K562 (cell line): ENCODE measurements around the gene AQP9. TPM values are rescaled to one million over a fixed set of nuclear protein-coding genes. Genes with fewer than 3 reads are reported as not detected.

Experiments
- BHLHE40 ChIP-seq: IDR thresholded peaks from 2 replicates; pipeline ENCODE4 v1.6.1; 2011; ENCODE audit warnings: low read length, improper control_type of control experiment
- CCNT2 ChIP-seq: IDR thresholded peaks from 2 replicates; pipeline ENCODE4 v1.6.1; 2011; ENCODE audit warnings: borderline replicate concordance, low read depth, mild to moderate bottlenecking, moderate library complexity, mixed read lengths, low read length; ENCODE audit not compliant: insufficient read length; ENCODE audit errors: extremely low read depth
- CHD4 ChIP-seq: fragments of 200-600 bp; sonication (generic); IDR thresholded peaks from 3 replicates; pipeline ENCODE4 v1.6.1; 2012; ENCODE audit warnings: low read depth, mild to moderate bottlenecking, mixed read lengths, low read length, inconsistent platforms; ENCODE audit not compliant: insufficient read depth, insufficient replicate concordance, poor library complexity, severe bottlenecking
- EP300 ChIP-seq: IDR thresholded peaks from 2 replicates; pipeline ENCODE4 v1.6.1; 2012; ENCODE audit warnings: low read length, improper control_type of control experiment
- HIVEP1 ChIP-seq: fragments of 250-450 bp; sonication (Bioruptor Pico); IDR thresholded peaks from 2 replicates; pipeline ENCODE4 v1.4.0; 2020; ENCODE audit warnings: mild to moderate bottlenecking
- IFI16 ChIP-seq: fragments of 250-450 bp; sonication (Bioruptor Pico); IDR thresholded peaks from 2 replicates; pipeline ENCODE4 v2.1.2; 2022; ENCODE audit warnings: mild to moderate bottlenecking, inconsistent platforms
- MAZ ChIP-seq, 2 experiments: fragments of 450-650 bp in 1 of 2; sonication (generic) in 1 of 2; formaldehyde crosslinking; IDR thresholded peaks in 1 of 2; conservative IDR thresholded peaks in 1 of 2; 2 replicates each; pipeline versions ENCODE4 v1.4.0 to v1.5.0; 2020; ENCODE audit warnings: mild to moderate bottlenecking in 1 of 2, missing genetic modification reagents in 1 of 2
- NR3C1 ChIP-seq: sonication (generic); formaldehyde crosslinking; IDR thresholded peaks from 2 replicates; pipeline ENCODE4 v1.8.1; 2022; ENCODE audit warnings: missing genetic modification reagents
- RUNX1 ChIP-seq: sonication (generic); IDR thresholded peaks from 2 replicates; pipeline ENCODE4 v1.6.1; 2016; ENCODE audit warnings: antibody characterized with exemption, low read depth
- SMARCA5 ChIP-seq: fragments of 450-650 bp; IDR thresholded peaks from 2 replicates; pipeline ENCODE4 v1.6.1; 2016
- TAF9B ChIP-seq: fragments of 450-650 bp; IDR thresholded peaks from 2 replicates; pipeline ENCODE4 v1.6.1; 2018; ENCODE audit warnings: mild to moderate bottlenecking; ENCODE audit not compliant: partially characterized antibody
- ZBTB8A ChIP-seq: fragments of 450-650 bp; IDR thresholded peaks from 2 replicates; pipeline ENCODE4 v1.6.1; 2018; ENCODE audit warnings: mild to moderate bottlenecking, moderate library complexity; ENCODE audit not compliant: partially characterized antibody
- ZEB2 ChIP-seq: fragments of 450-650 bp; IDR thresholded peaks from 2 replicates; pipeline ENCODE4 v1.6.1; 2016
- ZNF239 ChIP-seq: fragments of 250-450 bp; sonication (Bioruptor Pico); IDR thresholded peaks from 2 replicates; pipeline ENCODE4 v1.4.0; 2020; ENCODE audit warnings: mild to moderate bottlenecking
- ZSCAN32 ChIP-seq: fragments of 450-650 bp; formaldehyde crosslinking; IDR thresholded peaks from 2 replicates; pipeline ENCODE4 v1.4.0; 2020; ENCODE audit warnings: mild to moderate bottlenecking, moderate library complexity
- polyA plus RNA-seq, 8 experiments: library from polyadenylated mRNA; depleted of rRNA in 4 of 8; stranded (reverse) in 5 of 8; unstranded in 3 of 8; fragments of >200 nt; fragmentation: Nextera tagmentation in 2 of 8; fragmentation: Illumina TruSeq in 1 of 8; extraction: Ambion mirVana in 2 of 8; extraction: Trizol in 1 of 8; gene quantifications; 2 replicates each; pipeline versions ENCODE4 v1.2.1 to v1.2.3, GENCODE V29; 2011 to 2014; ENCODE audit warnings: inconsistent platforms in 1 of 8, missing spikeins in 1 of 8
- total RNA-seq, 7 experiments: library from RNA; depleted of rRNA in 6 of 7; stranded (reverse); fragments of >200 nt in 6 of 7; fragmentation: Illumina TruSeq in 2 of 7; extraction: Trizol in 2 of 7; gene quantifications; 2 replicates each; pipeline versions ENCODE4 v1.2.1 to v1.2.3, GENCODE V29; 2011 to 2021; ENCODE audit warnings: low replicate concordance in 1 of 7
- TF ChIP-seq, protein P1 (sequence below): sonication (generic); formaldehyde crosslinking; IDR thresholded peaks from 2 replicates; pipeline ENCODE4 v1.5.0; 2020; ENCODE audit warnings: missing genetic modification reagents
- TF ChIP-seq, protein P2 (sequence below), 2 experiments: fragments of 450-650 bp; IDR thresholded peaks; 2 replicates each; pipeline ENCODE4 v1.6.1; 2016; ENCODE audit warnings: mild to moderate bottlenecking in 2 of 2, borderline replicate concordance in 1 of 2, low read depth in 1 of 2, moderate library complexity in 1 of 2
- TF ChIP-seq, protein P3 (sequence below): sonication (generic); formaldehyde crosslinking; IDR thresholded peaks from 2 replicates; pipeline ENCODE4 v1.8.0; 2022; ENCODE audit warnings: mild to moderate bottlenecking, low read depth, missing genetic modification reagents

The AQP9 gene
- total and polyA plus RNA-seq, 9 of the 15 experiments (the other 6 are each of a cell fraction or from before 2014, with no cell fraction given) = 0.04 to 0.33 (median 0.07) TPM; not detected in 4

DNA sequence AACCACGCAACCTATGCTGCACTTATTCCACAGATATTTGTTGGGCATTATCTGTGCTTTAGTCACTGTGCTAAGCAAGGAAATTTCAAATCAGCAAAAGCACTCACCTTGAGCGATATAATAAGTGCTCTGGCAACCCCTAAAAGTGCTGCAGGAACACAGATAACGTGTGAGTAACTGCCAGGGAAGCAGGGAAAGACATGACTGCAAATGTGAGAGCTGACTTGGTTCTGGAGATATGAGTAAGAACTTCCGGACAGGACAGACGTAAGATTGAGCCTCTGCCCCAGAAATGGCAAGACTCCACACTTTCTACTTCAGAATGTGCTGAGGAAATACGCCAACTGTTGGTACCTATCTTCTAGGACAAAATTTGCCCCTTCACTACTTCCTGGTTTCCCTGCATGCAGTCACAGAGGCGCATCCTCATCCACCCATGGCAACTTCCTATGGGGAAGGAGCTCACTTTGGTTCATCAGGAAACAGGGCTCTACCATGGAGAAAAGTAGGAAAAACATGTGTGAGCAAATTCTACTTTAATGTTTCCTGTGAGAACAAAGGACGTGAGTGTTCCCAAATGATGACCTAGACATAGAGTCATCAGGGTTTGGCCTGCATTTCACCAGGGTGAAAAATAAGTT, 41.7 kb downstream of the AQP9 start (continued):
- TF ChIP-seq, protein P1, sequence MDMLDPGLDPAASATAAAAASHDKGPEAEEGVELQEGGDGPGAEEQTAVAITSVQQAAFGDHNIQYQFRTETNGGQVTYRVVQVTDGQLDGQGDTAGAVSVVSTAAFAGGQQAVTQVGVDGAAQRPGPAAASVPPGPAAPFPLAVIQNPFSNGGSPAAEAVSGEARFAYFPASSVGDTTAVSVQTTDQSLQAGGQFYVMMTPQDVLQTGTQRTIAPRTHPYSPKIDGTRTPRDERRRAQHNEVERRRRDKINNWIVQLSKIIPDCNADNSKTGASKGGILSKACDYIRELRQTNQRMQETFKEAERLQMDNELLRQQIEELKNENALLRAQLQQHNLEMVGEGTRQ = no peak
- peak; percentile 98 for TF ChIP-seq ZEB2
- TF ChIP-seq CCNT2 = peak; percentile 71
- peak; percentile 99 for TF ChIP-seq EP300
- no peak for TF ChIP-seq SMARCA5
- TF ChIP-seq BHLHE40 = peak; percentile 36; the same call in 1 of the 2 replicates
- TF ChIP-seq ZSCAN32 (CRISPR knock-in tag) = no peak
- TF ChIP-seq ZNF239 (CRISPR knock-in tag) = no peak; the same call in 1 of the 2 replicates
- TF ChIP-seq HIVEP1 = no peak
- TF ChIP-seq, protein P2, sequence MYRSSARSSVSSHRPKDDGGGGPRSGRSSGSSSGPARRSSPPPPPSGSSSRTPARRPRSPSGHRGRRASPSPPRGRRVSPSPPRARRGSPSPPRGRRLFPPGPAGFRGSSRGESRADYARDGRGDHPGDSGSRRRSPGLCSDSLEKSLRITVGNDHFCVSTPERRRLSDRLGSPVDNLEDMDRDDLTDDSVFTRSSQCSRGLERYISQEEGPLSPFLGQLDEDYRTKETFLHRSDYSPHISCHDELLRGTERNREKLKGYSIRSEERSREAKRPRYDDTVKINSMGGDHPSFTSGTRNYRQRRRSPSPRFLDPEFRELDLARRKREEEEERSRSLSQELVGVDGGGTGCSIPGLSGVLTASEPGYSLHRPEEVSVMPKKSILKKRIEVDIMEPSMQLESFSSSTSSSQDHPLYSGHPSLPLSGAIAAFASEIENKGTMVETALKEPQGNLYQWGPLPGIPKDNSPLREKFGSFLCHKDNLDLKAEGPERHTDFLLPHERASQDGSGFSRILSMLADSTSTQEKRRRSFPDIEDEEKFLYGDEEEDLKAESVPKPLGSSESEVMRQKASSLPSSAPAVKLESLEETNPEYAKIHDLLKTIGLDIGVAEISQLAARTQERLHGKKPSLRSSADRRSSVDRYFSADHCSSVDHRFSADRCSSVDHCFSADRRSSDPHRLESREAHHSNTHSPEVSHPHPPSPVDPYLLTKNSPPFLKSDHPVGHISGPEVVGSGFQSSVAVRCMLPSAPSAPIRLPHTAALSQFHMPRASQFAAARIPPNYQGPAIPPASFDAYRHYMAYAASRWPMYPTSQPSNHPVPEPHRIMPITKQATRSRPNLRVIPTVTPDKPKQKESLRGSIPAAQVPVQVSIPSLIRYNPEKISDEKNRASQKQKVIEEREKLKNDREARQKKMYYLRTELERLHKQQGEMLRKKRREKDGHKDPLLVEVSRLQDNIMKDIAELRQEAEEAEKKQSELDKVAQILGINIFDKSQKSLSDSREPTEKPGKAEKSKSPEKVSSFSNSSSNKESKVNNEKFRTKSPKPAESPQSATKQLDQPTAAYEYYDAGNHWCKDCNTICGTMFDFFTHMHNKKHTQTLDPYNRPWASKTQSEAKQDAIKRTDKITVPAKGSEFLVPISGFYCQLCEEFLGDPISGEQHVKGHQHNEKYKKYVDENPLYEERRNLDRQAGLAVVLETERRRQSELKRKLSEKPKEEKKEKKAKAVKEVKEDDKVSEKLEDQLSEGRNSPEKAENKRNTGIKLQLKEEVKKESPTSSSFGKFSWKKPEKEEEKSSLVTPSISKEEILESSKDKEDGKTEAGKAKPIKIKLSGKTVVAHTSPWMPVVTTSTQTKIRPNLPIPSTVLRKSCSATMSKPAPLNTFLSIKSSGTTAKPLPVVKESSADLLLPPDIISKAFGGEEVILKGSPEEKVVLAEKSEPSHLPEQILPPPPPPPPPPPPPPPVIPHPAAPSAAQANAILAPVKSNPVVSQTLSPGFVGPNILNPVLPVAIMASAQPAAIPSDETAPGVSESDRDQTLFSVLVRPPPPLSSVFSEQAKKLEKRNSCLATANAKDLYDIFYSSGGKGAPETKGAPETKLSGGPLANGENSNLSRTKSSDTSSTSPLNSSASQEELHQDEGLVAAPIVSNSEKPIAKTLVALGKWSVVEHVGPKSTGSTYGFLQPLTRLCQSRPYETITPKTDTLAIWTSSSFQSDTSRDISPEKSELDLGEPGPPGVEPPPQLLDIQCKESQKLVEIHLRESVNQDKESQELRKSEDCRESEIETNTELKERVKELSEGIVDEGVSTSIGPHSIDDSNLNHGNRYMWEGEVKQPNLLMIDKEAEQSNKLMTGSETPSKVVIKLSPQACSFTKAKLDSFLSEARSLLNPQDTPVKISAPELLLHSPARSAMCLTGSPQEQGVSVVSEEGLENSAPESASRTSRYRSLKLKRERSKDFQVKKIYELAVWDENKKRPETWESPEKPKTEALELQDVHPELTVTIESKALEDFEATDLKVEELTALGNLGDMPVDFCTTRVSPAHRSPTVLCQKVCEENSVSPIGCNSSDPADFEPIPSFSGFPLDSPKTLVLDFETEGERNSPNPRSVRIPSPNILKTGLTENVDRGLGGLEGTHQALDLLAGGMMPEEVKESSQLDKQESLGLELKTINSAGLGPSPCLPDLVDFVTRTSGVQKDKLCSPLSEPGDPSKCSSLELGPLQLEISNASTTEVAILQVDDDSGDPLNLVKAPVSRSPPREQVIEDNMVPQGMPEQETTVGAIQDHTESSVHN (IDR thresholded peaks at IDR 0.05; ENCODE audit: borderline replicate concordance in 1 of 2, low read depth in 1 of 2) = no peak
- no peak; the same call in 1 of the 2 replicates for TF ChIP-seq RUNX1
- no peak for TF ChIP-seq CHD4
- no peak for TF ChIP-seq IFI16 (CRISPR knock-in tag)
- TF ChIP-seq MAZ (CRISPR knock-in tag; conservative IDR thresholded peaks at IDR 0.05 in 1 of 2, IDR thresholded peaks at IDR 0.05 in 1 of 2) = no peak; a peak in 1 of 4 replicates
- TF ChIP-seq, protein P3, sequence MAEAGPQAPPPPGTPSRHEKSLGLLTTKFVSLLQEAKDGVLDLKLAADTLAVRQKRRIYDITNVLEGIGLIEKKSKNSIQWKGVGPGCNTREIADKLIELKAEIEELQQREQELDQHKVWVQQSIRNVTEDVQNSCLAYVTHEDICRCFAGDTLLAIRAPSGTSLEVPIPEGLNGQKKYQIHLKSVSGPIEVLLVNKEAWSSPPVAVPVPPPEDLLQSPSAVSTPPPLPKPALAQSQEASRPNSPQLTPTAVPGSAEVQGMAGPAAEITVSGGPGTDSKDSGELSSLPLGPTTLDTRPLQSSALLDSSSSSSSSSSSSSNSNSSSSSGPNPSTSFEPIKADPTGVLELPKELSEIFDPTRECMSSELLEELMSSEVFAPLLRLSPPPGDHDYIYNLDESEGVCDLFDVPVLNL = no peak
- peak; percentile 61 for TF ChIP-seq TAF9B
- TF ChIP-seq NR3C1 = no peak
- no peak for TF ChIP-seq ZBTB8A
